ENCODE measurements around the gene PHF1.

Gene PHF1

DNA sequence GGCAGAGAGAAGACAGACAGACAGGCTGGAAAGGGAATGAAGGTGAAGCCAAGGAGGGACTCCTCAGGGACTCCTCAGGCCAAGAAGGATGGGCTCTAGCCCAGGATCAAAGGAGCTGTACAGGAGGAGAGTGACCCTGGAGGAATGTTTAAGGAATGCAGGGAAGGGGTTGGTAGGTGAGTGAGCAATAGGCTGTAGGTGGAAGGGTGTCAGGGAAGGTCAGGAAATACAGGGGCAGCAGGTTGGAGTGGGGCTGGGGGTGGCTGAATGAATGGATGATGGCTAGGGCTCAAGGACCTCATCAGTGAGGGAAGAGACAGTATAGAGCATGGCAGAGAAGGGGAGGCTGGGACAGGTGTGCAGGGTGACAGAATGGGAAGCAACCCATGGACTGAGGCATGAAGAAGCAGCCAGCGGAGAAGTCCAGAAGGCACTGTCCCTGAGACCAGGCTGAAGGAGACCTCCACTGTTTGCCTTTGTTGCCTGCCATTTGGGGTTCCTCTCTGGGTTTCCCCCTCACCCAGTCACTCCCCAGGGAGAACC is 22.3 kb downstream of the PHF1 start:
- no peak for DNase-seq

DNA sequence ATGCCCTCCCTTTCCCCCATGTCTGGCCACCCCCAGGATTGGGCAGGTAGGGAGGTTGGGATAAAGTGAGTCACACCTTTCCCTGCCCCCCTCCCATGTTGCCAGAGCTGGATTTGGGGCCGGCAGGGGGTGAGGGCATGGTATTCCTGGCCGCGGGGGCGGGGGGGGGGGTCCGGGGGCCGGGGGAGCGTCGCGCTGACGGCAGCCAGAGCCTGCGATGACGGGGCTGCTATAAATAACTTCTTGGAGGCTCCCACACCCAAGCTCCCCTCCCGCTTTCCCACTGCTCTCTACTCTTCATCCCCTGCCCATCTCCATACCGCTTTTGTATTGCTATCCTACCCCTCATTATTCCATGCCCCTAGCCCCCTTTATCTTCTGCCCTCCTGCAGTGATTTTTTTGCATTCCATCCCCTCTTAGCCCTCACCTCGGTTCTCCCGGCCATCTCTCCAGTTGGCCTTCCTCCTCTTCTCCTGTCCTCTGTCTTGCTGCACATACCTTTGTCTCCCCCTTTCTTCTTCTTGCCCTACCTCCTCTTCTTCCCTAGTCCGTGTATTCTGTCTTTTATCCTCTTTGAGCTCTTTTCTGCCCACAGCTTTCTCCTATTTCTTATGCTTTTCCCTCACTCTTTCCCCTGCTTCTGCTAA is 22.9 kb downstream of the PHF1 start:
- DNase-seq: no peak

DNA sequence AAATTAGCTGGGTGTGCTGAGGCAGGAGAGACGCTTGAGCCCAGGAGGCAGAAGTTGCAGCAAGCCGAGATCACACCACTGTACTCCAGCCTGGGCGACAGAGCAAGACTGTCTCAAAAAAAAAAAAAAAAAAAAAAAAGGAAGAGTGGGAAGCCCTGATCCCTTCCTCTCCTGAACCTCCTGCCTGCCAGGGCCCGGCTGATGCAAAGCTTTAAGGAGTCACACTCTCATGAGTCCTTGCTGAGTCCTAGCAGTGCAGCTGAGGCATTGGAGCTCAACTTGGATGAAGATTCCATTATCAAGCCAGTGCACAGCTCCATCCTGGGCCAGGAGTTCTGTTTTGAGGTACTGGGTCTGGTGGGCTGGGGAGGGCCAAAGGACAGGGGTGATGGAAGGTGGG is 24.1 kb downstream of the PHF1 start:
- no peak for DNase-seq

DNA sequence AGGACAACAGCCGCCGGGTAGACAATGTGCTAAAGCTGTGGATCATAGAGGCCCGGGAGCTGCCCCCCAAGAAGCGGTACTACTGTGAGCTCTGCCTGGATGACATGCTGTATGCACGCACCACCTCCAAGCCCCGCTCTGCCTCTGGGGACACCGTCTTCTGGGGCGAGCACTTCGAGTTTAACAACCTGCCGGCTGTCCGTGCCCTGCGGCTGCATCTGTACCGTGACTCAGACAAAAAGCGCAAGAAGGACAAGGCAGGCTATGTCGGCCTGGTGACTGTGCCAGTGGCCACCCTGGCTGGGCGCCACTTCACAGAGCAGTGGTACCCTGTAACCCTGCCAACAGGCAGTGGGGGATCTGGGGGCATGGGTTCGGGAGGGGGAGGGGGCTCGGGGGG is 26.9 kb downstream of the PHF1 start:
- DNase-seq: no peak

DNA sequence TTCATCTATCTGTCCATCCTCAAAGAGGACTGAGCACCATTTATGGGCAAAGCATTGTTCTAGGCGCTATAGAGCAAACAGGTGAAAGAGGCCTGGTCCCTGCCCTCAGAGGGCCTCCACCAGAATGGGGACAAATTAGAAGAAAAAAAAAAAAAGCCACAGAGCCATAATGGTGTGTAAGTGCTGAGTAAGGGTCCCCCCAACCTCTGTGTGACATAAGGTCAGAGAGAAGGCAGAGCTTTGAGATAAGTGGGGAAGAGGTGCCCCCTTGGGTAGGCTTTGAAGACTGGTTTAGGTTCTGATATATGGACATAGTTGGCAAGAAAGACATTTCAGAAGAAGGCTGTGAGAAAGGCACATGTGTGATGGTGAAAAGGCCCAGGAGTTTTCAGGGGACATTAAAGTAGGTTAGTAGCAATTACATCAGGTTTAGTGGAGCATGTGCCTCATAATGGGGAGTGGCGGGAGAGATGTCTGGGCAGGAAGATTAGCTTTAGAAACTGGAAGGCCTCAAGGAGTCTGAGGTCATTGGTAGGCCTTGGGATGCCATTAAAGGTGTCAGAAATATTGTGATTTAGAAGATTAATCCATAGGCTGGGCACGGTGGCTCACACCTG is 28.3 kb downstream of the PHF1 start:
- DNase-seq: no peak

DNA sequence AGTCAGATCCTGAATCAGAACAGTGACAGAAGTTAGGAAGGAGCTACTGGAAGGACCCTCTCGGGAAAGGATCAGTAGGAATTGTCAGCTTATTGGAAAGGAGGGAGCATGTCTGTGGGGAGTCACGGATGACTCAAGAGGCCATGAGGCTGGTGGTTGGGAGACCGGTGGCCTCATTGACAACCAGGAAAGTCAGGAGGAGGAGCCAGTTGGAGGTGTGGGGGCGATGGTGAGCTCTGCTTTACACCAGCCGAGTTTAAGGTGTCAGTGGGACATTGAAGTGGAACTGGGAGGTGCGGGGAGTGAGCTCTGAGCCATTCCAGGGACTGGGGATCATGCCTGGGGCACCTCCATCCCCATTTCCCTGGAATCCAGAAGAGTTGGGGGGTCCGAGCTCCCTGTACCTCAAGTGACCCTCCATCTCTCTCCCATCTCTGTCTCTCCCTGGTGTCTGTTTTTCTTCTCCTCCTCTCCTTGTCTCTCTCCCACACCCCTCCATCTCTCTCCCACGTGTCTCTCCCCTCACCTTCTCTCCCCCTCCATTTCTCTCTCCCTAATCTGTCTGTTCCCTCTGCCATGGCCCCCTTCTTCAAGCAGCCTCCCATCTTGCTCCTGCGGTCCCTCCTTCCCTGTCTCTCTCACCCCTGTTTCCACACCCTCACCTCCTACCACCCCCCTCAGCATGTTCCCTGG is 29.3 kb downstream of the PHF1 start:
- no peak for DNase-seq

DNA sequence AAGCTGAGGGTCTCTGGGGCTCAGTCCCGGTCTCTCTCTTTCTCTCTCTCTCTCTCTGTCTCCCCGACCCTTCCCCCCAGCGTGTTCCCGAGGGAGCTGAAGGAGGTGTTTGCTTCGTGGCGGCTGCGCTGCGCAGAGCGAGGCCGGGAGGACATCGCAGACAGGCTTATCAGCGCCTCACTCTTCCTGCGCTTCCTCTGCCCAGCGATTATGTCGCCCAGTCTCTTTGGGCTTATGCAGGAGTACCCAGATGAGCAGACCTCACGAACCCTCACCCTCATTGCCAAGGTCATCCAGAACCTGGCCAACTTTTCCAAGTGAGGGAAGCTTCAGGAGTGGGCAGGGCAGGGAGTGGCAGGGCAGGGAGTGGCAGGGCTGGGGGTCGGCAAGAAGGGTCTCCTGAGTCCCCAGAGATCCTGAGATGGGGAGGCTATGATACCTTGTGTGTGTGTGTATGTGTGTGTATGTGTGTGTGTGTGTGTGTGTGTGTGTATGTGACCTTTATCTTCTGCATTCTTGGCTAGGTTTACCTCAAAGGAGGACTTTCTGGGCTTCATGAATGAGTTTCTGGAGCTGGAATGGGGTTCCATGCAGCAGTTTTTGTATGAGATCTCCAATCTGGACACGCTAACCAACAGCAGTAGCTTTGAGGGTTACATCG is 30.0 kb downstream of the PHF1 start:
- no peak for DNase-seq

DNA sequence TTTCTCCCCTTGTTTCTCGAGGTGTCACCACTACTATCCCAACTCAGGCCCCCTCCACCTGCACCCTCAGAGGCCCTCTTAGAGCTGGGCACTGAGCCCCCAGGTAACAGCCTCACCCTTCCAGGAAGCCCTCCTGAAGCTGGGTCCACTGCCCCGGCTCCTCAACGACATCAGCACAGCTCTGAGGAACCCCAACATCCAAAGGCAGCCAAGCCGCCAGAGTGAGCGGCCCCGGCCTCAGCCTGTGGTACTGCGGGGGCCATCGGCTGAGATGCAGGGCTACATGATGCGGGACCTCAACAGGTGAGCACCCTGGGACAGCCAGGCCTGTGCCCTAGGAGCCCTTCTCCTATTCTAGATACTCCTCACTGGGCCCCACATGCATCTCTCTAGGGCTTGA is 30.6 kb downstream of the PHF1 start:
- no peak for DNase-seq

DNA sequence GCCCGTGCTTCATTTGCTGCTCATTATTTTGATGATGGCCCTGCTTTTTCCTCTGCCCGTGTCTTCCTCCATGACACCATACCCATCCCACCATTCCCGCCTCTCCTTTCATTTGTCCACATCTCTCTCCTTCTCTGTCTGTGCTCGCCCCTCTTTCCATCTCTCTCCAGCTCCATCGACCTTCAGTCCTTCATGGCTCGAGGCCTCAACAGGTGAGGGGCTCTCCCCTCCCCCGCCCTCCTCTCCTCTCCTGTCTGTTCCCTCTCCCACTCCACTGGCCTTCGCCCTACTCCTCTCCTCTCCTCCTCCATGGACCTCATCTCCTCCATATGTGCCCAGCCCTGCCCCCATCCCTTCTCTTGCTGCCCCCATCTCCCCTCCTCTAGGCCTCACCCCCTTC is 31.5 kb downstream of the PHF1 start:
- DNase-seq: no peak

DNA sequence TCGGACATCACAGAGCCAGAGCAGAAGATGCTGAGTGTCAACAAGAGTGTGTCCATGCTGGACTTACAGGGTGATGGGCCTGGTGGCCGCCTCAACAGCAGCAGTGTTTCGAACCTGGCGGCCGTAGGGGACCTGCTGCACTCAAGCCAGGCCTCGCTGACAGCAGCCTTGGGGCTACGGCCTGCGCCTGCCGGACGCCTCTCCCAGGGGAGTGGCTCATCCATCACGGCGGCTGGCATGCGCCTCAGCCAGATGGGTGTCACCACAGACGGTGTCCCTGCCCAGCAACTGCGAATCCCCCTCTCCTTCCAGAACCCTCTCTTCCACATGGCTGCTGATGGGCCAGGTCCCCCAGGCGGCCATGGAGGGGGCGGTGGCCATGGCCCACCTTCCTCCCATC is 32.2 kb downstream of the PHF1 start:
- no peak for DNase-seq

DNA sequence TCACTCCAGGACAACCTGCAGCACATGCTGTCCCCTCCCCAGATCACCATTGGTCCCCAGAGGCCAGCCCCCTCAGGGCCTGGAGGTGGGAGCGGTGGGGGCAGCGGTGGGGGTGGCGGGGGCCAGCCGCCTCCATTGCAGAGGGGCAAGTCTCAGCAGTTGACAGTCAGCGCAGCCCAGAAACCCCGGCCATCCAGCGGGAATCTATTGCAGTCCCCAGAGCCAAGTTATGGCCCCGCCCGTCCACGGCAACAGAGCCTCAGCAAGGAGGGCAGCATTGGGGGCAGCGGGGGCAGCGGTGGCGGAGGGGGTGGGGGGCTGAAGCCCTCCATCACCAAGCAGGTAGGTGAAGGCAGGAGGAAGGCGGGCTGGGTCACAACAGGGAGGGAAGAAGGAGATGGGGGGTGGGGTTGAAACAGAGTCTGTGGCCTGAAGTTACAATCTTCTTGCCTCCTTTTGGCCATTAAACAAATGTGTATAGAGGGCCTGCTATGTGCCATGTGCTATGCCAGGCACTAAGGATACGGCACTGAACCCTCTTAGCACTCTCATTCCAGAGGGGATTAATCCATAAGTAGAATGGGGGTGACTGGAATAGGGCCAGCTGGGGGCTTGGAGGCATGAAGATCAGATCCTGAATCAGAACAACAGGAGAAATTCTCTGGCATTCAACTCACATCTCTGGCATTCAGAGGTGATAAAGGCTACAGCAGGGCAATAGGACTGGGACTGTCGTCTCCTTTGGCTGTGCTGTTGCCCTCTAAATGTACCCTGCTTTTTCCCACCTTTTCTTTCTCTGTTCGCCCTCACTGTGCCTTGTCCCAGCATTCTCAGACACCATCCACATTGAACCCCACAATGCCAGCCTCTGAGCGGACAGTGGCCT is 33.0 kb downstream of the PHF1 start:
- DNase-seq: no peak

DNA sequence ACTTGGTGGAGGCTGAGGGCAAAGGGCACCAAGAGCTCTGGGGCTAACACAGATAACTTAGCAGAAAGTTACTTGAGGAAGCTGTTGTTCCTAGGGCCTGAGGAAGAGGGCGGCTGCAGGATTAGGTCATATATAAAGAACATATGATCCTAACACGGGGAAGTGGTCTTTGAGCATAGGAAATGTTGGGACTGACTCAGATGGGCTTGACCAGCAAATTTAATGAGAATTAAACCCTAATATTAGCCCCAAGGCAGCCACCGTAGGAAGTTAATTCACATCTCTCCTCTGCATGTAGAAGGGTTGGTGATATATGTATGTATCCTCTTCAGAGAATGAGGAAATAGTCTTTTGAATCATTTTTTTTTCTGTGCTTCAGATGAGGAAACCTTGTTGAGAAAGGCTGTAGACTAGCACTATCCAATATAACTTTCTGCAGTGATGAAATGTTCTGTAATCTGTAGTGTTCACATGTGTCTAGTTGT is 34.3 kb downstream of the PHF1 start:
- DNase-seq: no peak

DNA sequence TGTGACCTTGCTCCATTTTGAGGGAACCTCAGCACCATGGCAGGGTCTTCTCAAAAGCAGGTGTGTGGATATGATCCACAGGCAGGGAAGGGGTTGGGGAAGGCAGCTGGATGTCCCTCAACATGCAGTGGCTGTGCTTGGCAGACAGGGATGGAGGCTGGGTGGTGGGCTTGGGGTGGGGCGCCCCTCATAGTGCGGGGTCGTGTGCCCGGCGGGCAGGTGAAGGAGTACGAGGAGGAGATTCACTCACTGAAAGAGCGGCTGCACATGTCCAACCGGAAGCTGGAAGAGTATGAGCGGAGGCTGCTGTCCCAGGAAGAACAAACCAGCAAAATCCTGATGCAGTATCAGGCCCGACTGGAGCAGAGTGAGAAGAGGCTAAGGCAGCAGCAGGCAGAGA is 35.5 kb downstream of the PHF1 start:
- DNase-seq: no peak

DNA sequence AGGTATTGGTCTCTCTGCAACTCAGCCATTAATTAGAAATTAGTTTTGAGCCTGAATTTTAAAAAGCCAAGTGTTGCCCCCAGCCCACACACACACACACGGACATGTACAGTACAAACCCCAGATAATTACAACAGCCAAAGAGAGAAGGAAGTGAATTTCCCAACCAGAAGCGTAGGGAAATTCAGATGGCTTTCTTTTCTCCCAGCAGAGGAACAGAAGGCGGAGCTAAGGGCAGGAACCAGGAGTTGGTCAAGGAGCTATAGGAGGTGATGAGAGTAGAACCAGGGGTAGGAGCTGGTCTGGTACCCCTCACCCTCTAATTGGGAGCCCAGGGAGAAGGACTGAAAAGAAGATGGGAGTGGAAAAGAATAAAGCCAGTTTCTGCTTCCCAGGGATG is 39.6 kb downstream of the PHF1 start:
- no peak for DNase-seq

DNA sequence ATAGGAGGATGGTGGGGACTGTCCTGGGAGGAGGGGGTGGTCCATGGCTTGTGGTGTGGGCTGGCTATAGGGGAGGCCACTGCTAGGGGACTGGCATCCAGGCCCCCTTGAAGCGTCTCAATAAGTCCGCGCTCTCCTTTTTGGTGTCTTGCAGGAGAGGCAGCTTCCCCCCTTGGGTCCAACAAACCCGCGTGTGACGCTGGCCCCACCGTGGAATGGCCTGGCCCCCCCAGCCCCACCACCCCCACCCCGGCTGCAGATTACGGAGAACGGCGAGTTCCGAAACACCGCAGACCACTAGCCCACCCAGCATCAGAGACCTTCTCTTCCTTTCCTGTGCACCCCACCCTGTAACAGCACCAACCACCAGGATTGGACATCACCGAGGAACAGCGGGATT is 40.8 kb downstream of the PHF1 start:
- no peak for DNase-seq

DNA sequence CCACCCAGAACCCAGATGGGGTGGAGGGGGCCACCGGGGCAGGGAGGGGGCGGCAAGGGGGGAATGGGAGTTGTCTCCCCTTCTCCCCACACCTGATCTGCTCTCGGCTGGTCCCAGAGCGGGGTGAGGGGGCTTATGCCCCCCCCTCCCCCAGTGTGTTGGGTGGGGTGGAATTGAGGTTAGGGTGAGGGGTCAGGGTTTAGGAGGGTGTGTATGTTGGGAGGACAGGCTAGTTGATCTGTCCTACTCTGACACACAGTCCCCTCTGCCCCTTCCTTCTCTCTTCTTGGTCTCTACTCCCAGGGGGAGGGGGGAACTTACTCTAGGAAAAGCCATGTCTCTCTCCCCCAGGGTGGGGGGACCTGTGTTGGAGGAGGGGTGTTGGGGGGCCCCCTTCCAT is 41.7 kb downstream of the PHF1 start:
- DNase-seq: no peak

DNA sequence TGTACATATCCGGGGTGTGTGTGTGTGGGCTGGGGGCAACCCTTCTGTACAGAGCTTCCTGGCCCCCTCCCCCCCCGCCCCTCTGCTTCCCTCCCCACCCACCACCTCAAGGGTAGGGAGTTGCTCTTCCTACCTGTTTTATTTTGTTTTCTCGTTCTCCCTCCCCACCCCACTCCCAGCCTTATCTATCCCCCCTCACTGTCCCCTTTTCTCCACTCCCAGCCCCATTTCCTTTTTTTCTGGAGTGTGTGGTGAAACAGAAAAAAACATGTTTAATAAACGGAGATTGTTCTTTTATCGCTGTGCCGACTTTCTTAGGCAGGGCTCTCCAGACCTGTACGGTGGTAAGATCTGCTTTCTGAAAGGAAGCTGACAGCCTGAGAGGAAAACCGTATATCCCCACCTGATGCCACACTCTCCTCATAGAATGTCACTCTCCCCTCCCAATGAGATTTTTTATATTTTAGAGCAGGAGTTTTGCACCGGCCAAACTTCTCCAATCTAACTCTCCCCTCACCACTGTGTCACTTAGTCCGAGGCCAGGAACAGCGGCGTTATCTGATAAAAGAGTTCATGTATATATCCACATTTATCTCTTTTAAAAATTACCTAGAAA is 42.7 kb downstream of the PHF1 start:
- no peak for DNase-seq

DNA sequence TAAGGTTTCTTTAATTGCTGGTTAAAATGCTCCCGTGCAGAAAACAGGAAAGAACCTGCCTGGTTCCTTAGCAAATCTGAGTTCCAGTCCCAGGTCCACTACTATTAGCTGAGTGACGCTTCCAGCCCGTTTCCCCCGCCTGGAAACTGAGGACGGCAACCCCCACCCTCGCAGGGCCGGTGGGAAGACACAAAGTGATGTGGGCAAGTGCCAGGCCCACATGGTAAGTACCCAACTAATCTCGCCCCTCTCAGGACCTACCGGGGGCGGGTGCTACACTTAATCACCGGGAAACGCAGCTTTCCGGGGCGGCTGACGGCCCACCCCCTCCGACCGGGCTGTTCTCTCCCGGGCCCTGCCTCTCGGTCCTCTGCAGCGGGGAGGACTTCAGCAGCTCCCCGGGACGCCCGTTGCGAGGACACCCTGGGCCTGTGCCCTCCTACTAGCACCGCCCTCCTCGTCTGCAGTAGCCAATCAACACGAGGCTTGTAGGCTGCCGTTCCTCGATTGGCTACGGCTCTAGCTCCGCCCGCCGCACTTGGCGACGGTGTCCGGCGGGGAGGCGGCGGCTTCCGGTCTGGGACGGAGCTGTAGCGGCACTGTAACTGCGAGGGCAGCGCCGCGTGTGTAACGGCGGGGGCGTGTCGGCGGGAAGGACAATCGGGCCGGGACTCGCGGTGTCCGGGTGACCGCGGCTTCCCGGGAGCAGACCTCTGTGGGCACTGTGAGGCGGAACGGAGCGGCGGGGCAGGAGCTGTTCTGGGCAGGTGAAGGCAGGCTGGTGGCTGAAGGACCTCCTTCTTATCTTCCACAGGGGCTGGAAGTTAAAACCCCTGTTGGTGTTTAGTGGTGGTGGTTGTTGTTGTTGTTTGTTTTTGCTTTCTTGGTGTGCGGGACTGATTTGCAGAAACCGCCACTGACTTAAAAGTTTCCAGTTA is 43.5 kb downstream of the PHF1 start, which contains the start of gene ZBTB9:
Gene ZBTB9 (plus strand): TSS at position 568 of the 938 bp plus-strand sequence. CDS start 525 bp downstream, outside the sequence.
- DNase-seq: peak; percentile 91

DNA sequence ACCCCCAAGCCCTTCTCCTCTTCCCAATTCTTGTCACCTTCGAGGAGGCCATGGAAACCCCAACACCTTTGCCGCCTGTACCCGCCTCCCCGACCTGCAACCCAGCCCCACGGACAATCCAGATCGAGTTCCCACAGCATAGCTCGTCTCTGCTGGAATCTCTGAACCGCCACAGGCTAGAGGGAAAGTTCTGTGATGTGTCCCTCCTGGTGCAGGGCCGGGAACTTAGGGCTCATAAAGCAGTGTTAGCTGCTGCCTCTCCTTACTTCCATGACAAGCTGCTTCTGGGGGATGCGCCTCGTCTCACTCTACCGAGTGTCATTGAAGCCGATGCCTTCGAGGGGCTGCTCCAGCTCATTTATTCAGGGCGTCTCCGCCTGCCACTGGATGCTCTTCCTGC is 44.2 kb downstream of the PHF1 start:
- DNase-seq: no peak

DNA sequence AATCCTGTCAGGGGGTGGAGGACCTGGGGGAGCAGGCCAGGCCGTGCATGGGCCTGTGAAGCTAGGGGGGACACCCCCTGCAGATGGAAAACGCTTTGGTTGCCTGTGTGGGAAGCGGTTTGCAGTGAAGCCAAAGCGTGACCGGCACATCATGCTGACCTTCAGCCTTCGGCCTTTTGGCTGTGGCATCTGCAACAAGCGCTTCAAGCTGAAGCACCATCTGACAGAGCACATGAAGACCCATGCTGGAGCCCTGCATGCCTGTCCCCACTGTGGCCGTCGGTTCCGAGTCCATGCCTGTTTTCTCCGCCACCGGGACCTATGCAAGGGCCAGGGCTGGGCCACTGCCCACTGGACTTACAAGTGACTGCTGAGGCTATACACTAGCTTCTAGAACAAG is 45.3 kb downstream of the PHF1 start:
- no peak for DNase-seq

DNA sequence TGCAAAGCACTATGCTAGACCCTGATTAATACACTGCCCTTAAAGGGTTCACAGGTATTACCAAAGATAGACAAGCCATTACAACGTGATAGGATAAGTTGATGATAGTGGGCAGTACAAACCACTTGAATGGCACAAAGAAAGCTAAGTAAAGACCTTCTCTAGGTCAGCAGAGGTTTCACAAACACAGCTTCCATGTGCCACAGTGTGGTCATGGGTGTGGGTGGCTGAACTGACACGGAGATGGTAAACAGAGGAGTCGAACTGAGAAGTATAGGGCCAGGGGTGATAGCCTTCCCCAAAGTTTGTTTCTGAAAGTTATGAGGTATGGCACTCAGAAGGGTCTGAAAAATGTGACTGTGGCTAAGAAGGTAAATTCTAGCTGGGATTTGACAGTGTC is 47.9 kb downstream of the PHF1 start:
- no peak for DNase-seq
